ENCODE data around the gene SF3A2. TPM values are rescaled to one million over a fixed set of nuclear protein-coding genes. Genes with fewer than 3 reads are reported as not detected.

The SF3A2 gene
- total and polyA plus RNA-seq, 2 donors (not counting 1 experiment from before 2014, with no cell fraction given): 98.2 to 140 TPM

- WGBS (ENCODE audit: insufficient coverage): 93% methylated on average over 26 of the region's 26 CpGs
- H2AFZ ChIP-seq (ENCODE audit: insufficient read depth, low read depth, low read length, poor library complexity, severe bottlenecking): no peak overlapping the region
- peaks cover 48% of the 10 kb centered on the region for H3K79me2 ChIP-seq (ENCODE audit: control insufficient read depth, insufficient read depth, low read length)
- peaks cover 0 to 7% (median 0%) of the 10 kb centered on the region in 3 donors for H3K9me3 ChIP-seq (ENCODE audit: control extremely low read depth in 1 of 3, control insufficient read depth in 2 of 3, insufficient read depth in 1 of 3, low read length in 2 of 3)
- no peak overlapping the region for H3K4me3 Mint-ChIP-seq
- H3K9ac ChIP-seq (ENCODE audit: low read length): no peak overlapping the region
- DNase-seq: no peak
- peaks cover 93% of the 10 kb centered on the region for H4K20me1 ChIP-seq (ENCODE audit: control insufficient read depth, insufficient read depth, low read length, poor library complexity, severe bottlenecking)
- peaks cover 14 to 16% of the 10 kb centered on the region in 2 donors for H3K4me1 ChIP-seq (ENCODE audit: control insufficient read depth in 2 of 2, insufficient read depth in 2 of 2, low read length in 2 of 2)
- TF ChIP-seq CTCF (IDR thresholded peaks at IDR 0.05) (no peak), EZH2 (IDR thresholded peaks at IDR 0.05; ENCODE audit: borderline replicate concordance, insufficient read depth, low read depth, low read length, poor library complexity, severe bottlenecking) (no peak)
- intact Hi-C loops (cut with micrococcal nuclease): no loop called here
- no peaks in the 10 kb centered on the region for H3K9me3 Mint-ChIP-seq (ENCODE audit: insufficient read depth)
- ChIA-PET CTCF (no interaction called here), POLR2A (no interaction called here)
- peaks cover 0 to 25% (median 8%) of the 10 kb centered on the region in 4 experiments for H3K27me3 ChIP-seq (replicated peaks in 1 of 4; ENCODE audit: control extremely low read depth in 1 of 4, control insufficient read depth in 3 of 4, insufficient read depth in 4 of 4, low read length in 3 of 4)
- no peak overlapping the region for H3K27ac ChIP-seq (ENCODE audit: low read length in 2 of 2)
- H3K27ac Mint-ChIP-seq: no peak overlapping the region
- no peak for ATAC-seq (ENCODE audit: low read depth)
- no peak overlapping the region for H3K4me2 ChIP-seq (replicated peaks; ENCODE audit: low read depth, low read length, poor library complexity, severe bottlenecking)
- H3K36me3 ChIP-seq (replicated peaks in 1 of 2; ENCODE audit: control extremely low read depth in 1 of 2, control insufficient read depth in 1 of 2, extremely low read depth in 1 of 2, insufficient read depth in 2 of 2, low read length in 1 of 2): peaks cover 0 to 64% of the 10 kb centered on the region in 2 experiments
- no peaks in the 10 kb centered on the region for H3K27me3 Mint-ChIP-seq
- peaks cover 12% of the 10 kb centered on the region for H3K4me1 Mint-ChIP-seq
- no peak overlapping the region for H3K4me3 ChIP-seq (ENCODE audit: control extremely low read depth in 1 of 5, extremely low read depth in 1 of 5, insufficient read depth in 1 of 5, low read depth in 2 of 5, low read length in 4 of 5)
Measured at GRCh38 chr19:2246801-2247361, 10.3 kb downstream of the SF3A2 start.

- no peaks in the 10 kb centered on the region for H3K27me3 Mint-ChIP-seq
- Histone ChIP-seq H3K27ac (ENCODE audit: low read length in 2 of 2) (no peak overlapping the region), H4K20me1 (ENCODE audit: control insufficient read depth, insufficient read depth, low read length, poor library complexity, severe bottlenecking) (peaks cover 89% of the 10 kb centered on the region), H2AFZ (ENCODE audit: insufficient read depth, low read depth, low read length, poor library complexity, severe bottlenecking) (no peak overlapping the region), H3K4me3 (ENCODE audit: control extremely low read depth in 1 of 5, extremely low read depth in 1 of 5, insufficient read depth in 1 of 5, low read depth in 2 of 5, low read length in 4 of 5) (no peak overlapping the region), H3K4me2 (replicated peaks; ENCODE audit: low read depth, low read length, poor library complexity, severe bottlenecking) (no peak overlapping the region), H3K4me1 (ENCODE audit: control insufficient read depth in 2 of 2, insufficient read depth in 2 of 2, low read length in 2 of 2) (peaks cover 20 to 21% of the 10 kb centered on the region in 2 donors), H3K9me3 (ENCODE audit: control extremely low read depth in 1 of 3, control insufficient read depth in 2 of 3, insufficient read depth in 1 of 3, low read length in 2 of 3) (peaks cover 0 to 11% (median 0%) of the 10 kb centered on the region in 3 donors), H3K9ac (ENCODE audit: low read length) (no peak overlapping the region), H3K79me2 (ENCODE audit: control insufficient read depth, insufficient read depth, low read length) (peaks cover 41% of the 10 kb centered on the region), H3K27me3 (replicated peaks in 1 of 4; ENCODE audit: control extremely low read depth in 1 of 4, control insufficient read depth in 3 of 4, insufficient read depth in 4 of 4, low read length in 3 of 4) (peaks cover 0 to 32% (median 11%) of the 10 kb centered on the region in 4 experiments), H3K36me3 (replicated peaks in 1 of 2; ENCODE audit: control extremely low read depth in 1 of 2, control insufficient read depth in 1 of 2, extremely low read depth in 1 of 2, insufficient read depth in 2 of 2, low read length in 1 of 2) (peaks cover 0 to 60% of the 10 kb centered on the region in 2 experiments)
- CTCF ChIA-PET: no interaction called here
- H3K4me1 Mint-ChIP-seq: peaks cover 11% of the 10 kb centered on the region
- TF ChIP-seq EZH2 (IDR thresholded peaks at IDR 0.05; ENCODE audit: borderline replicate concordance, insufficient read depth, low read depth, low read length, poor library complexity, severe bottlenecking) (no peak), CTCF (IDR thresholded peaks at IDR 0.05) (no peak)
- POLR2A ChIA-PET: no interaction called here
- H3K27ac Mint-ChIP-seq: no peak overlapping the region
- H3K4me3 Mint-ChIP-seq: no peak overlapping the region
- no peaks in the 10 kb centered on the region for H3K9me3 Mint-ChIP-seq (ENCODE audit: insufficient read depth)
- intact Hi-C loops (cut with micrococcal nuclease): no loop called here
- 97% methylated on average over 19 of the region's 28 CpGs for WGBS (ENCODE audit: insufficient coverage)
- DNase-seq (no peak), ATAC-seq (ENCODE audit: low read depth) (no peak)
Measured at GRCh38 chr19:2247433-2248101, 10.9 kb downstream of the SF3A2 start.
